ENCODE data around the gene MCEE.

DNA sequence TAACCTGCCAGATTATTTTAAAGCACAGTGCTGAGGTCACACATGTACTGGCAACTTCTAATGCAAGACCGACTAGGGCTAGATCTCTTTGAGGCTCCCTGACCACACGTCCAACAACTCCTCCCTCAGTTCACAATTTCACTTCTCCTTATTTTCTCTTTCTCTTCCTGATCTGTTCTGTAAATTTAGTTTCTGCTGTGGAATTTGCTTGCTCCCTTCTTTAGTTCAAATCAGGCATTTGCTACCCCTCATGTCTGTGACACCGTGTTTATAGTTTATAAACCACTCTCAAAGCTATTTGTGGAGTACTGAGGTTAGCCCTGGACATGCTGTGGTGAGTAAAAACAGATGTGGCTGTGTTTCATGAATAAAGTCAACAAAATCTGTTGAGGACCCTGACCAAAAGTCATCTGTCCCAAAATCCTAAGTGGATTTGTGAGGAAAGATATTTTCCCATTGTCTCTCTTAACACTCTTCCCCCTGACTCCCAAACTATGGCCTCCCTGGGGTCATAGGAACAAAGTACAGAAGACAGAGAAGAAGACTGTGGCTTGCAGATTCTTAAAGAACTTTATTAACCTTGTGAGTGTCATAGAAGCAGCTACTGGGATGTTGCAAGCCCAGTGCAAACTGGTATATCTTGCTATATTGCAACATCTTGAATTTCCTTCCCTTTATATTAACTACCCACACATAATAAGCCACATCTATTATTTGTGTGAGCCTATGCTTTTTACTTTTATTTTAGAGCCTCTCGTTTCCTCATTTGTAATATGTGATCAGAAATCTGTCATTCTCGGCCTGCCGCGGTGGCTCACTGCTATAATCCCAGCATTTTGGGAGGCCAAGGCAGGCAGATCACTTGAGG lies 65.0 kb downstream of the MCEE start:
- TF ChIP-seq, protein P1, sequence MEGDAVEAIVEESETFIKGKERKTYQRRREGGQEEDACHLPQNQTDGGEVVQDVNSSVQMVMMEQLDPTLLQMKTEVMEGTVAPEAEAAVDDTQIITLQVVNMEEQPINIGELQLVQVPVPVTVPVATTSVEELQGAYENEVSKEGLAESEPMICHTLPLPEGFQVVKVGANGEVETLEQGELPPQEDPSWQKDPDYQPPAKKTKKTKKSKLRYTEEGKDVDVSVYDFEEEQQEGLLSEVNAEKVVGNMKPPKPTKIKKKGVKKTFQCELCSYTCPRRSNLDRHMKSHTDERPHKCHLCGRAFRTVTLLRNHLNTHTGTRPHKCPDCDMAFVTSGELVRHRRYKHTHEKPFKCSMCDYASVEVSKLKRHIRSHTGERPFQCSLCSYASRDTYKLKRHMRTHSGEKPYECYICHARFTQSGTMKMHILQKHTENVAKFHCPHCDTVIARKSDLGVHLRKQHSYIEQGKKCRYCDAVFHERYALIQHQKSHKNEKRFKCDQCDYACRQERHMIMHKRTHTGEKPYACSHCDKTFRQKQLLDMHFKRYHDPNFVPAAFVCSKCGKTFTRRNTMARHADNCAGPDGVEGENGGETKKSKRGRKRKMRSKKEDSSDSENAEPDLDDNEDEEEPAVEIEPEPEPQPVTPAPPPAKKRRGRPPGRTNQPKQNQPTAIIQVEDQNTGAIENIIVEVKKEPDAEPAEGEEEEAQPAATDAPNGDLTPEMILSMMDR (IDR thresholded peaks at IDR 0.05) = no peak
- no peak for TF ChIP-seq POLR2A (IDR thresholded peaks at IDR 0.05; ENCODE audit: low read depth)
- peak in 1 of 2 donors; percentile 8 for TF ChIP-seq POLR2AphosphoS5 (IDR thresholded peaks at IDR 0.05)
